ENCODE data around the gene C1GALT1.

Gene C1GALT1

DNA sequence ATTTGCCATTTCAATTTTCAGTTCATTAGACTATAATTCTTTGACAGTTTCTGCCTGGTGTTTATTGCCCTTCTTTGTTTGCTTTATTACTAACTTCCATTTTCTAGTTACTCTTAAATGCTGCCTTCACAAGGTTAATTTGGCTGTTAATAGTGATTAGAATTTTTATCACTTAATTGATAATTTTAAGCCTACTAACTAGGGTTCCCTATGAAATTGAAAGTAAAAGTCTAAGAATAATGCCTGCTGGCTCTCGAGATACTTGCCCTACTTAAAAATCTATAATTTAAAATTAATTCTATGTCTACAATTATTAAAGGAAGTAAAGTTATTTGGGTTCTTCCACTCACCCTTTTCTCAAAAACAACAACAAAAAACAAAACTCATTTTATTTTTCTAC, 65.3 kb downstream of the C1GALT1 start:
- Histone ChIP-seq H3K36me3 (ENCODE audit: control insufficient read depth, insufficient read depth, low read length) (no peaks in the 10 kb centered on the region), H3K27me3 (ENCODE audit: control insufficient read depth, insufficient read depth, low read length, poor library complexity, severe bottlenecking) (no peaks in the 10 kb centered on the region), H3K4me1 (ENCODE audit: control insufficient read depth, insufficient read depth, low read length) (peaks cover 5% of the 10 kb centered on the region), H3K27ac (ENCODE audit: insufficient read depth, low read depth, low read length, poor library complexity, severe bottlenecking) (no peak overlapping the region), H3K4me3 (ENCODE audit: insufficient read depth, low read depth, low read length) (no peak overlapping the region), H3K9me3 (ENCODE audit: control insufficient read depth, low read length) (no peaks in the 10 kb centered on the region)
- WGBS, 2 experiments: no CpG with 5 or more reads among the region's 1 CpG

DNA sequence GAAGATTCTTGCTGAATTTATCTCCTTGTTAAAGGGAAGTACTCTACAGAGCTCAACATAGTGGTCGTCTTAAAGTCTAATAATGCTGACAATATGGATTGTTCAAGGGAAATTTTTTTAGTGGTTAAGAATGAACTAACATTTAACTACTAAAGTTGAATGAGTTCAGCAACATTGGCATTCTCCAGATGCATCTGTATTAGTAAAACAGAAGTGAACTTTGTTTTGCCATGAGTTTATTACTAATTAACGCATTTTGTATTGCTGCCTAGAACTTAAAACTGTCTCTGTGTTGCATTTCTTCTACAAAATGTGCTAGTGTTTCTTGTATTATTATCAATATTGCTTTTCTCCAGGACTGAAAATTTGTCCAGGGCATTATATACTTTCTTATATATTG, 67.5 kb downstream of the C1GALT1 start:
- no peak overlapping the region for H3K4me3 ChIP-seq (ENCODE audit: insufficient read depth, low read depth, low read length)
- peaks cover 5% of the 10 kb centered on the region for H3K4me1 ChIP-seq (ENCODE audit: control insufficient read depth, insufficient read depth, low read length)
- 95 to 100% methylated on average over 1 to 2 of the region's 2 CpGs for WGBS, 2 experiments

DNA sequence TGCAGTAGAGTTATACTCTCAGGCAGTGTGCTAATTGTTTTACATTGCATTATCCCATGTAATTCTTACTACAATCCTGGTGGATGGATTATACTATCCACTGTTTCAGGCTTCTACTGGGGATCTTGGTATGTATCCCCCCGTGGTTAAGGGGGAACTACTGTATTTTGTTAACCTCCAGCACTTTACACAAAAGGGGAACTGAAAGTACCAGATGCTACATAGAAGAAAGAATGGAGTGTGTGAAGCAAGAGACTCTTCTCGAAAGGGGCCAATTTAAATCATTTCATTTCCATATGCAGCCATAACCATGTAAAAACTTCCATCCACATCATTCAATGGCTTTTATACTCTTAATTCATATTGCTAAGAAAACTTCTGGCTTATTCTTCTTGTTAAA, 69.4 kb downstream of the C1GALT1 start:
- H3K27ac ChIP-seq (ENCODE audit: insufficient read depth, low read depth, low read length, poor library complexity, severe bottlenecking): no peak overlapping the region

More for the DNA sequence above, 67.5 kb downstream of the C1GALT1 start:
- Histone ChIP-seq H3K27ac (ENCODE audit: insufficient read depth, low read depth, low read length, poor library complexity, severe bottlenecking) (no peak overlapping the region), H3K36me3 (ENCODE audit: control insufficient read depth, insufficient read depth, low read length) (no peaks in the 10 kb centered on the region), H3K9me3 (ENCODE audit: control insufficient read depth, low read length) (no peaks in the 10 kb centered on the region), H3K27me3 (ENCODE audit: control insufficient read depth, insufficient read depth, low read length, poor library complexity, severe bottlenecking) (no peaks in the 10 kb centered on the region)

DNA sequence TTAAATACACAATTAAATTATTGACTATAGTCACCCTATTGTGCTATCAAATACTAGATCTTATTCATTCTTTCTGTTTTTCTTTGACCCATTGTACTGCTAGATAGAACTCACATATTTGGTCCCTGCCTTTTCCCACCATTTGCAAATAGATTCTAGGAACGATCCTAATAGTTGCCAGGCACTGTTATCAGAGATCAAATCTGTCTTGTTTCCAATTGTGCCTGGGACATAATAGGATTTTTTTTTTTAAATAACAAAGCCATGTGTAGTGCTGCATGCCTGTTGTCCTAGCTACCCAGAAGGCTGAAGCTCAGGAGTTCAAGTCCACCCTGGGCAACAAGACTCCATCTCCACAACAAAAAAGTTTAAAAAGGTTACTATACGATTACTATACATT, 72.0 kb downstream of the C1GALT1 start:
- no peaks in the 10 kb centered on the region for H3K36me3 ChIP-seq (ENCODE audit: control insufficient read depth, insufficient read depth, low read length)
- H3K27me3 ChIP-seq (ENCODE audit: control insufficient read depth, insufficient read depth, low read length, poor library complexity, severe bottlenecking): no peaks in the 10 kb centered on the region
- H3K27ac ChIP-seq (ENCODE audit: insufficient read depth, low read depth, low read length, poor library complexity, severe bottlenecking): no peak overlapping the region
- WGBS, 2 experiments: 100% methylated on average over 1 of the region's 2 CpGs
- H3K9me3 ChIP-seq (ENCODE audit: control insufficient read depth, low read length): no peaks in the 10 kb centered on the region
- peaks cover 5% of the 10 kb centered on the region for H3K4me1 ChIP-seq (ENCODE audit: control insufficient read depth, insufficient read depth, low read length)
- H3K4me3 ChIP-seq (ENCODE audit: insufficient read depth, low read depth, low read length): no peak overlapping the region

More for the DNA sequence above, 69.4 kb downstream of the C1GALT1 start:
- no peaks in the 10 kb centered on the region for H3K36me3 ChIP-seq (ENCODE audit: control insufficient read depth, insufficient read depth, low read length)
- 88 to 100% methylated on average over 2 of the region's 2 CpGs for WGBS, 2 experiments
- H3K9me3 ChIP-seq (ENCODE audit: control insufficient read depth, low read length): no peaks in the 10 kb centered on the region
- H3K4me1 ChIP-seq (ENCODE audit: control insufficient read depth, insufficient read depth, low read length): peaks cover 5% of the 10 kb centered on the region
- no peak overlapping the region for H3K4me3 ChIP-seq (ENCODE audit: insufficient read depth, low read depth, low read length)
- H3K27me3 ChIP-seq (ENCODE audit: control insufficient read depth, insufficient read depth, low read length, poor library complexity, severe bottlenecking): no peaks in the 10 kb centered on the region

DNA sequence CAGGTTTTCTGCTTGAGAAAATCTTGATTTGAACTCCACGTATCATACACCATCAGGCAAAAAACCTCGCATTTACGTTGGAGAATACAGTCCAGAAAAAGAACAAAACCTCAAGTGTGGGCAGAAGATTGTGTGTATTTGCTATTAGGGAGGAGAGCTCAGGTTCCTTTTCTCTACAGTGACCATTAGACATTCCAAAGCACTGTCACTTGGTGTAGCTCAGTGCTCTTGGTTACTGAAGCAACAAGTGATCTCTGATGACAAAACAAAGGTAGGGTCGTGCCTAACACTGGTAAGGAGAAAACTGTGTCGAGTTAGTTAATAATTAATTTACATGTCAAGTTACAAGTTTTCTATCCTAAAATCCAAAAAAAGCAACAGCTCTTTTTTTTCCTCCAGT, 72.6 kb downstream of the C1GALT1 start:
- no peaks in the 10 kb centered on the region for H3K27me3 ChIP-seq (ENCODE audit: control insufficient read depth, insufficient read depth, low read length, poor library complexity, severe bottlenecking)
- H3K27ac ChIP-seq (ENCODE audit: insufficient read depth, low read depth, low read length, poor library complexity, severe bottlenecking): no peak overlapping the region
- 98 to 100% methylated on average over 3 to 4 of the region's 5 CpGs for WGBS, 2 experiments

DNA sequence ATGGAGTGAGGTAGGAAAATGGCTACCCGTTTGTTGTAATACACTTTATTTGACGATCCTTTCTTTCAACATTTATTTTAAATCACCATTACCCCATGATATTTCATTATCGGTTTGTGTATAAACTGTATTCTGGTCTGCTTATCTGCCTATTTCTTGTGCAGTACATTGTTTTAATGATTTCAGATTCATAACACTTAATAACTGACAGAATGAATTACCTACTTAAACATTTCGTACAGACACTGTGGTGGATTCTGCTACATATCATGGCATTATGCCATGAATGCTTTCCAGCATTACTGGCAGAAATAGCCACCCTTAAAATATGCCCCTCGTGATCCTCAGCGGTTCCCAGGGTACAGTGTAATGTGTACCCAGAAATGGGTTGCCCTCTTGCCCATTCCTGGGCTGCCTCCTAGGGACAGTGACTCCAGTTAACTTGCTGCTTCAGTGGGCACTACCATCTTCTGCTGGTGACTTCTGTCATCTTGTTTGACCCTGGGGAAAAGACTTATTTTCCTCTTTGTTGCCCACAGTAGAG, 74.5 kb downstream of the C1GALT1 start:
- no peak overlapping the region for H3K27ac ChIP-seq (ENCODE audit: insufficient read depth, low read depth, low read length, poor library complexity, severe bottlenecking)
- H3K4me3 ChIP-seq (ENCODE audit: insufficient read depth, low read depth, low read length): no peak overlapping the region
- 94 to 97% methylated on average over 4 of the region's 6 CpGs for WGBS, 2 experiments
- H3K27me3 ChIP-seq (ENCODE audit: control insufficient read depth, insufficient read depth, low read length, poor library complexity, severe bottlenecking): no peaks in the 10 kb centered on the region
- H3K4me1 ChIP-seq (ENCODE audit: control insufficient read depth, insufficient read depth, low read length): no peaks in the 10 kb centered on the region
- no peaks in the 10 kb centered on the region for H3K9me3 ChIP-seq (ENCODE audit: control insufficient read depth, low read length)
- H3K36me3 ChIP-seq (ENCODE audit: control insufficient read depth, insufficient read depth, low read length): no peaks in the 10 kb centered on the region

More for the DNA sequence above, 72.6 kb downstream of the C1GALT1 start:
- H3K36me3 ChIP-seq (ENCODE audit: control insufficient read depth, insufficient read depth, low read length): no peaks in the 10 kb centered on the region
- no peaks in the 10 kb centered on the region for H3K9me3 ChIP-seq (ENCODE audit: control insufficient read depth, low read length)
- H3K4me3 ChIP-seq (ENCODE audit: insufficient read depth, low read depth, low read length): no peak overlapping the region
- peaks cover 5% of the 10 kb centered on the region for H3K4me1 ChIP-seq (ENCODE audit: control insufficient read depth, insufficient read depth, low read length)

DNA sequence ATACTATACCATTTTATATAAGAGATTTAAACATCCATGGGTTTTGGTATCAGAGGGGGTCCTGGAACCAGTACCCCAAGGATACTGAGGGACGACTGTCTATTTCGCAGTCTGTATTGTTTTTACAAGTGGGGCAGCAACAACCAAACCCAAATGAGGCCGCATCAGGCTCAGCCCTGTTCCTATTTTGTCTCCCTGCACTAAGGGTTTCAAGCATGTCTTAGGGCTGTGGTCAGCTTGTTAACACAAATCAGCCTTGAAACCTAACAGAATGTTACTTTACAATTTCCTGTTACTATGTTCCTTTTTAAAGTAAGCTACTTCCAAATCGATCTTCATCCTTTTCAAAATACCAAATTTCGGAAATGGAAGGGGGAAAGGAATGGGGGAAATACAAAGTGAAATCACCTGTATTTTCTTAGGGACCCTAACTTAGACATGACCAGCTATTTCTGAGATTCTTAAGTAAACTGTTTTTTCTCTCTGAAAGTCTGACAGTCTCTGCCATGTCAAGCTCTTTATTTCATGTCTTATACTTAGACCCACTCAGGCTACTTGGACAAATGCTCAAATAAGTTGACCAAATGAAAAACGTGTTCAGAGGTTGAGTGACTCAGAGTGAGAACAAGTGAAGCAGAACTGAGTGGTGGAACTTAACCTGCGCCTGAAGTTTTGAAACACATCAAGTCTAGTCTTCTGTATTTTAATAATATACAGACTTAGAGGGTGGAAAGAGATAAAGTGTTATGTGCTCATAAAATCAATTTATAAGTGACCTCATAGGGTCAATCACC, 75.8 kb downstream of the C1GALT1 start:
- H3K4me3 ChIP-seq (ENCODE audit: insufficient read depth, low read depth, low read length): no peak overlapping the region
- no peak overlapping the region for H3K27ac ChIP-seq (ENCODE audit: insufficient read depth, low read depth, low read length, poor library complexity, severe bottlenecking)
- no peaks in the 10 kb centered on the region for H3K36me3 ChIP-seq (ENCODE audit: control insufficient read depth, insufficient read depth, low read length)
- no peaks in the 10 kb centered on the region for H3K4me1 ChIP-seq (ENCODE audit: control insufficient read depth, insufficient read depth, low read length)
- no peaks in the 10 kb centered on the region for H3K27me3 ChIP-seq (ENCODE audit: control insufficient read depth, insufficient read depth, low read length, poor library complexity, severe bottlenecking)
- 95 to 96% methylated on average over 5 to 7 of the region's 7 CpGs for WGBS, 2 experiments
- no peaks in the 10 kb centered on the region for H3K9me3 ChIP-seq (ENCODE audit: control insufficient read depth, low read length)

DNA sequence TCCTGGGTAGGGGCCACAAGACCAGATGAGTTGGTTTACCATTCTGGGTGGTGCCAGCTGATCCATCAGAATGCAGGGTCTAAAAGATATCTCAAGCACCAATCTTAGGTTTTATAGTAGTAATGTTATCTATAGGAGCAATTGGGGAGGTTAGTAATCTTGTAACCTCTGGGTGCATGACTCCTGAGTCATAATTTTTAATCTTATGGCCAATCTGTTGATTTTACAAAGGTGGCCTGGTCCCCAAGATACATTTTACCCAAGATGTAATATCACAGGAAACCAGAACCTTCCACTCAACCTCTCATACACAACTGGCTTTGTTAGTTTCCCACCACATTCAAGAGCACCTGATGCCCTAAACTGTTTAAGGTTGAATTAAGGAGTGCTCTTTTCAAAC, 79.5 kb downstream of the C1GALT1 start:
- no peaks in the 10 kb centered on the region for H3K27me3 ChIP-seq (ENCODE audit: control insufficient read depth, insufficient read depth, low read length, poor library complexity, severe bottlenecking)
- H3K27ac ChIP-seq (ENCODE audit: insufficient read depth, low read depth, low read length, poor library complexity, severe bottlenecking): no peak overlapping the region
- H3K4me3 ChIP-seq (ENCODE audit: insufficient read depth, low read depth, low read length): no peak overlapping the region
- H3K36me3 ChIP-seq (ENCODE audit: control insufficient read depth, insufficient read depth, low read length): no peaks in the 10 kb centered on the region
- no peaks in the 10 kb centered on the region for H3K9me3 ChIP-seq (ENCODE audit: control insufficient read depth, low read length)
- no peaks in the 10 kb centered on the region for H3K4me1 ChIP-seq (ENCODE audit: control insufficient read depth, insufficient read depth, low read length)

DNA sequence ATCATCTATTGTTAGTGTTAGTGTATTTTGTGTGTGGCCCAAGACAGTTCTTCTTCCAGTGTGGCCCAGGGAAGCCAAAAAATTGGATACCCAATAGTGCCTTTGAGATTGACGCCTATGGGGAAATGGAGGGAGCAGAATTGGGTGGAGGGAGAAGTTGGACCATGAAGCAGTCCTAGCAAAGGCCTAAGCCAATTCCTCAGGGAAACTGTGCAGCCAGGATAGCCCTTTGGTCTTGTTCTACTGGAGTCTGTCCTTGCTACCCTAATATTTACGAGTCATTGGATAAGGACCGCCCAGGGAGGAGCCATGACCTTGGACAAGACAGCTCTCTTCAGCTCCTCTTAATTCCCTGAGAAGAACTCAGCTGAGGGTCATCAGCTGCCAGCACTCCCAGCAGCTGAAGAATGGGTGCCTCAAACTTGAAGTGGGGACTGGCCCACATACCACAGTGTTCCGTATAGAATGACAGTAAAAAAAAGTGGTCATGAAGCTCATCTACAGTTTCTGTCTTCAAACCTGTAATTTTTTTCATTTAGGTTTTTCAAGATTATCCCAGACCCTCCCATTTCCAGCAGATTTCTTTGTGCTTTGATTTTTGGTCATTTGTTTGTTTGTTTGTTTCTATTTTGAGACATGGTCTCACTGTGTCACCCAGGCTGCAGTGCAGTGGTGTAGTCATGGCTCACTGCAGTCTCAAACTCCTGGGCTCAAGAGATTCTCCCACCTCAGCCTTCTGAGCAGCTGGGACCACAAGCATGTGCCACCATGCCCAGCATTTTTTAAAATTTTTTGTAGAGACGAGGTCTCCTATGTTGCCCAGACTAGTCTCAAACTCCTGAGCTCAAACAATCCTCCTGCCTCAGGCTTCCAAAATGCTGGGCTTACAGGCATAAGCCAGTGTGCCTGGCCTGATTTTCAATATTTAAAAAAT, 81.2 kb downstream of the C1GALT1 start:
- 92 to 96% methylated on average over 5 of the region's 5 CpGs for WGBS, 2 experiments
- Histone ChIP-seq H3K27me3 (ENCODE audit: control insufficient read depth, insufficient read depth, low read length, poor library complexity, severe bottlenecking) (no peaks in the 10 kb centered on the region), H3K9me3 (ENCODE audit: control insufficient read depth, low read length) (no peaks in the 10 kb centered on the region), H3K4me1 (ENCODE audit: control insufficient read depth, insufficient read depth, low read length) (no peaks in the 10 kb centered on the region), H3K27ac (ENCODE audit: insufficient read depth, low read depth, low read length, poor library complexity, severe bottlenecking) (no peak overlapping the region), H3K36me3 (ENCODE audit: control insufficient read depth, insufficient read depth, low read length) (no peaks in the 10 kb centered on the region), H3K4me3 (ENCODE audit: insufficient read depth, low read depth, low read length) (no peak overlapping the region)

Measured in ectodermal cell (in vitro differentiated cells).